Cerebellar nuclear complex (tissue), 1 donor: ENCODE measurements around the gene ARFGAP2.
A peak's percentile ranks its signal among the peaks of the same experiment; 100 is the strongest.

ENCODE experiments used
- DNase-seq, 2 experiments: peaks; one replicate each; lab custom pipeline; 2025; lab: John Stamatoyannopoulos, UW

The ARFGAP2 gene

GRCh38 chr11:47186700-47187695 lies 10.3 kb upstream of the ARFGAP2 start:
- DNase-seq, result peak in 1 of 2 experiments; percentile 70

GRCh38 chr11:47186076-47186699 lies 9.5 kb upstream of the ARFGAP2 start, which contains the start of gene PACSIN3:
TSS of gene PACSIN3 (minus strand) at chr11:47186434. CDS start at chr11:47182727, 3,707 bp downstream.
- DNase-seq, result no peak

- DNase-seq, result no peak
Measured at GRCh38 chr11:47185305-47186075, 8.8 kb upstream of the ARFGAP2 start.

- DNase-seq, result no peak
Measured at GRCh38 chr11:47184711-47185304, 8.1 kb upstream of the ARFGAP2 start.

- DNase-seq, result no peak
Measured at GRCh38 chr11:47183969-47184368, 7.3 kb upstream of the ARFGAP2 start.

- DNase-seq, result no peak
Measured at GRCh38 chr11:47183031-47183856, 6.6 kb upstream of the ARFGAP2 start.

GRCh38 chr11:47182380-47182779 lies 5.7 kb upstream of the ARFGAP2 start:
- no peak for DNase-seq

- no peak for DNase-seq
Measured at GRCh38 chr11:47181271-47181670, 4.6 kb upstream of the ARFGAP2 start.

GRCh38 chr11:47180006-47180787 lies 3.5 kb upstream of the ARFGAP2 start:
- no peak for DNase-seq

- DNase-seq, result no peak
Measured at GRCh38 chr11:47179655-47179991, 2.9 kb upstream of the ARFGAP2 start.

- no peak for DNase-seq
Measured at GRCh38 chr11:47178737-47179654, 2.3 kb upstream of the ARFGAP2 start.

GRCh38 chr11:47178316-47178715 lies 1.6 kb upstream of the ARFGAP2 start:
- DNase-seq, result no peak

GRCh38 chr11:47177846-47178245 lies 1.2 kb upstream of the ARFGAP2 start:
- DNase-seq, result no peak

- no peak for DNase-seq
Measured at GRCh38 chr11:47177229-47177845, 658 bp upstream of the ARFGAP2 start.

- DNase-seq, result no peak
Measured at GRCh38 chr11:47175746-47176327, 842 bp downstream of the ARFGAP2 start.

GRCh38 chr11:47172740-47173336 lies 3.8 kb downstream of the ARFGAP2 start:
- no peak for DNase-seq

- DNase-seq, result no peak
Measured at GRCh38 chr11:47171856-47172255, 4.8 kb downstream of the ARFGAP2 start.
